Astrocyte (in vitro differentiated cells and primary cell): Measurements from ENCODE around the gene SREBF2. TPM values are rescaled to one million over a fixed set of nuclear protein-coding genes. Genes with fewer than 3 reads are reported as not detected.

ENCODE experiments used
- DNase-seq: peaks from one replicate; pipeline ENCODE4 v3.0.0-alpha.2; 2010; ENCODE audit warnings: low read depth
- FAIRE-seq: peaks from 2 replicates; lab custom pipeline; 2011; peaks lifted over from hg19 to GRCh38; lab: Jason Lieb, UNC
- H2AFZ ChIP-seq: 2 replicates; pipeline ENCODE4 v1.6.0; 2012; ENCODE audit warnings: low read depth, low read length, inconsistent platforms
- H3K27ac ChIP-seq: 2 replicates; pipeline ENCODE4 v1.5.1; 2011; ENCODE audit warnings: low read depth, low read length, inconsistent platforms
- H3K27me3 ChIP-seq: 2 replicates; pipeline ENCODE4 v1.6.0; 2011; ENCODE audit warnings: low read length, inconsistent platforms; ENCODE audit not compliant: insufficient read depth
- H3K36me3 ChIP-seq: 2 replicates; pipeline ENCODE4 v1.5.1; 2011; ENCODE audit warnings: low read length, inconsistent platforms; ENCODE audit not compliant: insufficient read depth
- H3K4me1 ChIP-seq: 2 replicates; pipeline ENCODE4 v1.5.1; 2011; ENCODE audit warnings: low read length, inconsistent platforms; ENCODE audit not compliant: insufficient read depth
- H3K4me2 ChIP-seq: 2 replicates; pipeline ENCODE4 v1.6.0; 2012; ENCODE audit warnings: low read length, inconsistent platforms
- H3K4me3 ChIP-seq: 2 replicates; pipeline ENCODE4 v1.5.1; 2011; ENCODE audit warnings: low read depth, mild to moderate bottlenecking, low read length, inconsistent platforms; ENCODE audit not compliant: insufficient read depth
- H3K79me2 ChIP-seq: 2 replicates; pipeline ENCODE4 v1.6.0; 2012; ENCODE audit warnings: mild to moderate bottlenecking, low read length, inconsistent platforms; ENCODE audit not compliant: insufficient read depth
- H3K9ac ChIP-seq: 2 replicates; pipeline ENCODE4 v1.6.0; 2012; ENCODE audit warnings: mild to moderate bottlenecking, low read length, inconsistent platforms
- H3K9me3 ChIP-seq: 2 replicates; pipeline ENCODE4 v1.5.1; 2012; ENCODE audit warnings: low read depth, mild to moderate bottlenecking, low read length, inconsistent platforms; ENCODE audit not compliant: insufficient read depth
- H4K20me1 ChIP-seq: 2 replicates; pipeline ENCODE4 v1.6.0; 2012; ENCODE audit warnings: low read length, inconsistent platforms; ENCODE audit not compliant: insufficient read depth
- H3K27ac Mint-ChIP-seq: one replicate; pipeline ENCODE4 v1.8.0; 2021; ENCODE audit warnings: mild to moderate bottlenecking, mixed read lengths; ENCODE audit not compliant: unreplicated experiment
- H3K27me3 Mint-ChIP-seq: one replicate; pipeline ENCODE4 v1.8.0; 2021; ENCODE audit warnings: low read depth, mixed read lengths; ENCODE audit not compliant: unreplicated experiment
- H3K36me3 Mint-ChIP-seq: one replicate; pipeline ENCODE4 v1.8.0; 2021; ENCODE audit warnings: low read depth, mixed read lengths; ENCODE audit not compliant: unreplicated experiment
- H3K4me1 Mint-ChIP-seq: one replicate; pipeline ENCODE4 v1.8.0; 2021; ENCODE audit warnings: low read depth, mixed read lengths; ENCODE audit not compliant: unreplicated experiment
- H3K4me3 Mint-ChIP-seq: one replicate; pipeline ENCODE4 v1.8.0; 2021; ENCODE audit warnings: mild to moderate bottlenecking, moderate library complexity, mixed read lengths; ENCODE audit not compliant: unreplicated experiment
- H3K9me3 Mint-ChIP-seq: one replicate; pipeline ENCODE4 v1.8.0; 2021; ENCODE audit warnings: mild to moderate bottlenecking, mixed read lengths; ENCODE audit not compliant: unreplicated experiment
- CTCF ChIP-seq: IDR thresholded peaks from 2 replicates; pipeline ENCODE4 v1.5.1; 2011; ENCODE audit warnings: low read depth, mild to moderate bottlenecking, inconsistent platforms, low read length, moderate library complexity; ENCODE audit not compliant: insufficient read depth
- EZH2 ChIP-seq: IDR thresholded peaks from 2 replicates; pipeline ENCODE4 v1.6.1; 2012; ENCODE audit warnings: mild to moderate bottlenecking, low read length, inconsistent platforms; ENCODE audit not compliant: insufficient read depth
- total RNA-seq: library from RNA; stranded (reverse); gene quantifications from 2 replicates; pipeline ENCODE4 v1.2.1, GENCODE V29; 2021

The SREBF2 gene
- total RNA-seq, 1 donor from 2014 or later: 83.9 TPM

GRCh38 chr22:41818011-41818410 lies 14.9 kb upstream of the SREBF2 start:
- H3K9me3 ChIP-seq: no peaks in the 10 kb centered on the region
- H3K27ac Mint-ChIP-seq: no peak overlapping the region
- H3K27me3 Mint-ChIP-seq: no peaks in the 10 kb centered on the region
- TF ChIP-seq EZH2 (no peak), CTCF (no peak)
- H3K4me3 Mint-ChIP-seq: no peak overlapping the region
- peaks cover 6% of the 10 kb centered on the region for H3K36me3 Mint-ChIP-seq
- H2AFZ ChIP-seq: no peak overlapping the region
- H3K4me1 ChIP-seq: peaks cover 9% of the 10 kb centered on the region
- DNase-seq (no peak), FAIRE-seq (no peak)
- H3K27ac ChIP-seq: no peak overlapping the region
- H3K4me2 ChIP-seq: no peak overlapping the region
- H3K36me3 ChIP-seq: no peaks in the 10 kb centered on the region
- peaks cover 9% of the 10 kb centered on the region for H3K4me1 Mint-ChIP-seq
- no peak overlapping the region for H3K4me3 ChIP-seq
- H3K9ac ChIP-seq: no peak overlapping the region
- H4K20me1 ChIP-seq: no peaks in the 10 kb centered on the region
- no peaks in the 10 kb centered on the region for H3K27me3 ChIP-seq
- no peaks in the 10 kb centered on the region for H3K79me2 ChIP-seq
- no peaks in the 10 kb centered on the region for H3K9me3 Mint-ChIP-seq

GRCh38 chr22:41818596-41818995 lies 14.3 kb upstream of the SREBF2 start:
- FAIRE-seq (no peak), DNase-seq (no peak)
- no peak overlapping the region for H3K4me2 ChIP-seq
- H3K9me3 Mint-ChIP-seq: no peaks in the 10 kb centered on the region
- H3K4me1 Mint-ChIP-seq: peaks cover 10% of the 10 kb centered on the region
- H3K27me3 ChIP-seq: no peaks in the 10 kb centered on the region
- no peak overlapping the region for H3K4me3 Mint-ChIP-seq
- H3K27me3 Mint-ChIP-seq: no peaks in the 10 kb centered on the region
- no peaks in the 10 kb centered on the region for H3K9me3 ChIP-seq
- no peak overlapping the region for H3K9ac ChIP-seq
- H3K4me3 ChIP-seq: no peak overlapping the region
- TF ChIP-seq EZH2: no peak
- TF ChIP-seq CTCF: no peak
- no peaks in the 10 kb centered on the region for H3K36me3 ChIP-seq
- no peak overlapping the region for H2AFZ ChIP-seq
- no peak overlapping the region for H3K27ac ChIP-seq
- H3K36me3 Mint-ChIP-seq: peaks cover 6% of the 10 kb centered on the region
- peaks cover 9% of the 10 kb centered on the region for H3K4me1 ChIP-seq
- no peaks in the 10 kb centered on the region for H3K79me2 ChIP-seq
- H4K20me1 ChIP-seq: no peaks in the 10 kb centered on the region
- H3K27ac Mint-ChIP-seq: no peak overlapping the region

- Histone ChIP-seq H3K9ac (no peak overlapping the region), H3K4me3 (no peak overlapping the region), H3K79me2 (no peaks in the 10 kb centered on the region), H3K27me3 (no peaks in the 10 kb centered on the region), H3K9me3 (no peaks in the 10 kb centered on the region), H4K20me1 (no peaks in the 10 kb centered on the region), H3K27ac (no peak overlapping the region), H3K4me1 (peaks cover 14% of the 10 kb centered on the region), H2AFZ (no peak overlapping the region), H3K4me2 (no peak overlapping the region), H3K36me3 (no peaks in the 10 kb centered on the region)
- peaks cover 6% of the 10 kb centered on the region for H3K36me3 Mint-ChIP-seq
- H3K9me3 Mint-ChIP-seq: no peaks in the 10 kb centered on the region
- TF ChIP-seq CTCF (no peak), EZH2 (no peak)
- FAIRE-seq (no peak), DNase-seq (no peak)
- H3K4me1 Mint-ChIP-seq: peaks cover 17% of the 10 kb centered on the region
- no peaks in the 10 kb centered on the region for H3K27me3 Mint-ChIP-seq
- no peak overlapping the region for H3K4me3 Mint-ChIP-seq
- H3K27ac Mint-ChIP-seq: no peak overlapping the region
These were observed 13.6 kb upstream of the SREBF2 start for GRCh38 chr22:41819257-41819656.
